GM08714 (cell line): ENCODE results near the gene CACNA1H.

ENCODE experiments used
- H3K4me3 ChIP-seq: fragments of 200-500 bp; sonication (Bioruptor generic); 2 replicates; pipeline ENCODE4 v1.5.1; 2014; ENCODE audit warnings: mild to moderate bottlenecking, low read length, inconsistent platforms
- ZNF274 ChIP-seq: IDR thresholded peaks from 2 replicates; pipeline ENCODE4 v1.6.1; 2012; ENCODE audit warnings: mild to moderate bottlenecking, low read depth, low read length

The CACNA1H gene

DNA sequence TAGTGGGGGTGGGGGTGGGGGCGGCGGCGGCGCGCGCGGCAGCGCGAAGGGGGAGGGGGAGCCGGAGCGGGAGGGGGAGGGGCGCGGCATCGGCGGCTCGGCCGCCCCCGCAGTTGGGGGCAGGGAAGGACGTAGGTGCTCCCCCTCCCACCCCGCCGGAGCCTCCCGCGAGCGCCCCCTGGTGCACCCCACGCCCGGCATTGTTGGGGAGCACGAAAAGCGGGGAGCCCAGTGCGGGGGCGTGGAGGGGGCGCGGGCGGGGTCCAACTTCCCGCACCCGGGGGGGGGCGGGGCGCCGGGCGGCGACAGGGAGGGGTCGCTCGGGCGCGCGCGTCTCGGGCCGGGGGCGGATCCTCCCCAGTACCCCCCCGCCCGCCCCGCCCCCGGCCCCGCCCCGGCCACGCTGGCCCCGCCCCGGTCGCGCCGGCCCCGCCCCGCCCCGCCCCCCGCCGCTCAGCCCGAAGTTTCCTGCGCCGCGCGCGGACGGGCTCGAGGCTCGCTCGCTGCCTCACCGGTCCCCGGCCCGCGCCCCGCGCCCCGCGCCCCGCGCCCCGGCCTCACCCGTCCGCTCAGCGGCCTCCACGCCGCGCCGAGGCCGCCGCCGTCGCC lies at the start of gene CACNA1H:
CACNA1H (plus strand) TSS at position 456 of the 609 bp plus-strand sequence. CDS start 632 bp downstream, outside the sequence.
- TF ChIP-seq ZNF274, result no peak
- no peak within 1 kb of the TSS for H3K4me3 ChIP-seq

DNA sequence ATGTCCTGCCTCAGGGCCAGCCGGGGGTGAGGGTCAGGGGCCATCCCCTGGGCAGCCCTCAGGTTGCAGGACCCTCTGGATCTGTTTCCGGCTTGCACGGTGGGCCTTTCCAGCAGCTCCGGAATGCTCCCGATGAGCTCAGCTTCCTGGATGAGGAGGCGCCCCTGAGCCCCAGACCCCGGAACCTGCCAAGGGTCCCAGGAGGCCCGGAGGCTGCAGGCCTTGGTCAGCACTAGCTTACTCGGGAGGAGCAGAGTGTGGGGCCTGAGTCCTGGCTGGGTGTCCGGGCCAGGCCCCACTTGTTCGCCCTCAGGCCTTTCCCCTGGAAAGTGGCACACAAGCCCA lies 49.3 kb upstream of the CACNA1H start:
- TF ChIP-seq ZNF274, result no peak

DNA sequence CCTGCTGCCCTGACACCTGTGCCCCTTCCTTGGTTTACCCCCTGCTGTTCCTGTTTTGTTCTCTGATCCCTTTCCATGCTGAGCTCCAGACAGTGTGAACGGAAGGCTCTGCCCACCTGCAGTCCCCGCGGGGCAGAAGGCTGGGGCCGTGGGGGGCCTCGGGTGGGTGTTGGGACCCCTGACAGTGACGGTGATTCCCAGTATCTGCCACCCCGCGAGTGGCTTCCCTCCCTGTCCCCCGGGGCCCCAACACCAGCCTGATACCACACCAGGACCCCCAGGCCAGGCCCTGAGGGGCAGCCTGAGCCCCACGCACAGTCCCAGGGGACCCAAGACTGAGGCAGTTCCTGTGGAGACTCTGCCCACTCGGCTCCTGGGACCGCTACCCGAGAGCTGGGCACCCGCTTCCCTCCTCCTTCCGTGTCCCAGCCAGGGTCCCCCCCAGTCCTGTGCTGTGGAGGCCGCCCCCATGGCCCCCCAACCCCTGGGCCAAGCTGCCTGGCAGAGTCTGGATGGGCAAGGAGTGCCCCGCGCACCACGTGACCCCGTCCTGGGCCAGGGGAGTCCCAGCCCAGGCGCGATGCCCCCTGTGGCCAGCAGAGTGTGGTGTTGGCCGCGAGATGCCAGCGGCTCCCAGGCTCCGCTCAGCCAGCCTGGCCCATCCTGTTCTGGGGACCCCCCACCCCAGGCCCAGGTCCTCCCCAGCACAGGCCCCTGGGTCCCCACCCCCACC lies 46.9 kb upstream of the CACNA1H start:
- no peak overlapping the region for H3K4me3 ChIP-seq
- no peak for TF ChIP-seq ZNF274

More for the DNA sequence above, 49.3 kb upstream of the CACNA1H start:
- H3K4me3 ChIP-seq, result no peak overlapping the region

DNA sequence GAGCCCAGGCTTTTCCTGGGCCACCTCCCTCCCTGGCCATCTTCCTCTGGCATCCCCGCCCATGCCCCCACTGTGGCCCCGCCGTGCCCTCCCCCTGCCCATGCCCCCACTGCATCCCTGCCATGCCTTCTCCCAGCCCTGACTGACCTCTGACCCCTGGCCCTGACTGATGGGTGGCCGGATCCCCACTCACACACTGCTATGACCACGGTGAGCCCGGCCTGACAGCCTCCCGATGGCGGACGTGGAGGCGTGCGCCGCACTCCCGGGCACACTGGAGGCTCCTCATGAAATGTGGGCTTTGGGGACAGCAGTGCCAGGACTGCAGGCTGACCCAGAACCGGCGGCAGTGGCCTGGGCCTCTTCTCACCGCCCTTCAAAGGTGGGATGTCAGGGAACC lies 46.2 kb upstream of the CACNA1H start:
- H3K4me3 ChIP-seq, result no peak overlapping the region
- TF ChIP-seq ZNF274, result no peak

DNA sequence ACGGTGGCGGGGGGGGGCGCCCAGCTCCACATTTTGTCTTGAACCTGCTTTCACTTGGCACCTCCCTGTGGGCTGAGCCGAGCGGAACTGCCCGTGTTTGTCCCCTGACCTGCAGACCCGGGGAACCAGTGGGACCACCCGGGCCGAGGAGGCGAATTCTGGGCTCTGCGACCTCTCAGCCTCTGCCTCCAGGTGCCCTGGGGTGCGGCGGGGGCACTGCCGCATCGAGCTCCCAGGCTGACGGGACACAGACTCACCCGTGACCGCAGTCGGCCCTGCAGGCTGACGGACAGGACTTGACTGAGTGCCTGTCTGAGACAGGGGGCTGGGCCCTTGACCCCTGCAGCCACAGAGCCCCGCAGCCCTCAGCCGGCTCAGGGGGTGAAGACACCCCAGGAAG lies 45.8 kb upstream of the CACNA1H start:
- TF ChIP-seq ZNF274, result no peak

DNA sequence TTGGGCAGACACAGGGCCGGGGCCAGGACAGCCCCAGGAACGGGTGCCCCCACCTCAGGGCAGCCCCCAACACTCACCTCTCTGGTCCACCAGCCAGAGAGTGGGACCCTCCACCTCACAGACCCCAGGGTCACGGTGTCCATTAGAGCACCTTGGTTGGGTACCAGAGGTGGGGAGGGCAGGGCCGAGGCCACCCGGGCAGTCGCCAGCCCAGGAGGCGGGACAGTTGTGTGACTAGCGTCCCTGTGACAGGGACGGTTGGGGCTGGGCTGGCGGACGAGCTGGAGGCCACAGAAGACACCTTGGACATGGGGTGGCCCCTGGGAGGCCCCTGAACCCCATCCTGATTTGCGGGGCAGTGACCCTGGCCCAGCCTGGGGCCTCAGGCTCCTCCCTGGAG lies 45.2 kb upstream of the CACNA1H start:
- H3K4me3 ChIP-seq, result no peak overlapping the region
- no peak for TF ChIP-seq ZNF274

More for the DNA sequence above, 45.8 kb upstream of the CACNA1H start:
- no peak overlapping the region for H3K4me3 ChIP-seq

DNA sequence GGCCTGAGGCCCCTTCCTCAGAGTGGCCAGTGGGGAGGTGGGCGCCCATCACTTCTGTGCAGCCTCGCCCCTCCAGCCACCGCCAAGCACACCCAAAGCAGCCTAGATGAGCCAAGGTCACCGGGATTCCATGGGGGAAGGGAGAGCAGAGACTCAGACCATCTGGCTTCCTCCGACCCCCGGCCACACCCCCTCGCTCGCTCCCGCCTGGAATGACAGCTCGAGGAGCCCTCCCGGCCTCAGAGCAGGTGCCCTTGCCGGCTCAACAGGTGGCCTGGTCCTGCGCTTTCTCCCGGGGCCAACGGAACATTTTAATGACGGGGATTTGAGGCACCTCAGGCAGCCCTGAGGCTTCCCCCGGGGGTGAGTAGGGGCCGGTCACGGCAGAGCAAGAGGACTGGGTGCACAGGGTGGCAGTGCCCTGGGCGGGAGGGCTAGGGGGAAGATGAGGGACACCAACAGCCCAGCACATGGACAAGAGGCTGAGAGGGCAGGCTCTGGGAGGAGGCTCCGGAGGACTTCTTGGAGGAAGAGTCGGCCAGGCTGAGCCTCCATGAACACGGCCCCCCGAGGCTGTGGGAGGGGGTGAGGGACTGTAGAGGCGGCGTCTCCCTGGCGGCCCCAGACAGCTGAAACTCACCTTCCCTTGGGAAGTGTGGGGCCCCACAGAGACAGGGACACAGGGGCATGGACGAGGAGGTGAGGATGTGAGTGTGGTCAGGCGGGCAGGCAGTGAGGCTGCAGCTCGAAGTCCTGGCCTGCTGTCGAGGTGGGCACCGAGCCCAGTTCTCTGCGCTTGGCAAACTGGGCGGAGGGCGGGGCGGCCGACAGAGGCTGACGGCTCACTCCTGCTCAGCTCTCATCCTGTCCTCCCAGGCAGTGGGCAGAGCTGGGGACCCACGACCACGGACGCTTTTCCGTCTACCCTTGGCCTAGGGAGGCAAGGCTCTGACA lies 44.3 kb upstream of the CACNA1H start:
- no peak for TF ChIP-seq ZNF274
- H3K4me3 ChIP-seq, result no peak overlapping the region

DNA sequence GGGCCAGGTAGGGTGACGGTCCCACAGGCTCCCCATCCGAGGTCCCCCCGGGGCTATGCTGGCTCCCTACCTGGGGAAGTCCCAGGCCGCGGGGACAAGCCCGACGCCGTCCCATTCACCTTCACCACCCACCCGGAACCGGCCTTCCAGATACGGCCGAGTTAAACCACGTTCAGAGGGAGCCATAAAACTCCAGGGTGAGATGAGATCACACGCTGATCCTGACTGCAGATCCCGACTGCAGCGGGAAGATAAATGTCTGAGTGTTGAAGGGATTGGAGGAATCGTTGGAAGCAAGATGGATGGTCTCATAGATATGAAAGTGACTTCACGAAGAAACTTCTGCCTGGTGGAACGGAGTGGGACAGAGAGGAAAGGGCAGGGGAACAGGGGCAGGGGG lies 43.3 kb upstream of the CACNA1H start:
- no peak for TF ChIP-seq ZNF274
- H3K4me3 ChIP-seq, result no peak overlapping the region

DNA sequence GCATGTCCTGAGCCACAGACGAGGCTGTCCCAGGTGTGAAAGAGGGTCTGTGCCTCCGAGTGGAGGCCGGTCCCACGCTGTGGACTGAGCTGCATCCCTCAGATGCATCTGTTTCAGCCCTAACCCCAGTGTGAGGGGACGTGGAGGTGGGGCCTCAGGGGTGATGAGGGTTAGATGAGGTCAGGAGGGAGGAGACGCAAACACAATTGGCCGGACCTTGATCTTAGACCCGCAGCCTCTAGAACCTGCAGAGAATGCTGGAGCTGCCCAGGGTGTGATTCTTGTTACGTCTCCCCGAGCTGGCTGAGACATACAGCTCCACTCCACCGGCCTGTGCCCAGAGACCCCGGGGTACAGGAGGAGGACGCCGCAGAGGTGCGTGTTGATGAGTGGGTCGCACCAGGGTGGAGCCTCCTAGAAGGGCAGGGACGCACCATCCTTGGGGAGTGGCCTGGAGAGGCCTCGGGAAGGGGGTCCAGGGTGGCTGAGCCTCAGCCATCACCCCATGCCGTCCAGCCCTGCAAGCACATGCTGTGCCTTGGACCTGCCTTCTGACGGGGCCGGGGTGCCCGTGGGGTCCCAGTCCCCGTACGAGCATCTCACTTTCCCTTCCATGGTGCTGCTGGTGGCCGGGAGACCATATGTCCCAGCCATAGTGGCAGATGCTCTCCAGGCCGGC lies 40.3 kb upstream of the CACNA1H start:
- no peak for TF ChIP-seq ZNF274
- no peak overlapping the region for H3K4me3 ChIP-seq

DNA sequence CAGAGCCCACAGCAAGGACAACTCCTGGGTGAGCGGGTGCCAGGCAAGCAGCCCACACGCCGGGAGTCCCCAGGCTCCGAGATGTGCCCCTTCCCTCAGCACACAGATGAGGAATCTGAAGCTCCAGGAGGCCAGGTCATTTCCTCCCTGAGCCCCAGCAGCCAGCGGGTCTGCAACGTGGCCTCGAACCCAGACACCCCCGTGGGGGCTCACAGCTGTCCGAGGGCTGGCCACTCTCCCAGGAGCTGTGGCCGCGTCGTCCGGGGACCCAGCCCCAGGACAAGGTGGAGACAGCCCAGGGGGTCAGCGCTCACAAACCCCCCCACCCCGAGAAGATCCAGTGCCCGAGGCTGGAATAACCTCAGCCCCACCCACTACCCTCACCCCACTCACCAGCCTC lies 39.4 kb upstream of the CACNA1H start:
- no peak overlapping the region for H3K4me3 ChIP-seq
- no peak for TF ChIP-seq ZNF274

DNA sequence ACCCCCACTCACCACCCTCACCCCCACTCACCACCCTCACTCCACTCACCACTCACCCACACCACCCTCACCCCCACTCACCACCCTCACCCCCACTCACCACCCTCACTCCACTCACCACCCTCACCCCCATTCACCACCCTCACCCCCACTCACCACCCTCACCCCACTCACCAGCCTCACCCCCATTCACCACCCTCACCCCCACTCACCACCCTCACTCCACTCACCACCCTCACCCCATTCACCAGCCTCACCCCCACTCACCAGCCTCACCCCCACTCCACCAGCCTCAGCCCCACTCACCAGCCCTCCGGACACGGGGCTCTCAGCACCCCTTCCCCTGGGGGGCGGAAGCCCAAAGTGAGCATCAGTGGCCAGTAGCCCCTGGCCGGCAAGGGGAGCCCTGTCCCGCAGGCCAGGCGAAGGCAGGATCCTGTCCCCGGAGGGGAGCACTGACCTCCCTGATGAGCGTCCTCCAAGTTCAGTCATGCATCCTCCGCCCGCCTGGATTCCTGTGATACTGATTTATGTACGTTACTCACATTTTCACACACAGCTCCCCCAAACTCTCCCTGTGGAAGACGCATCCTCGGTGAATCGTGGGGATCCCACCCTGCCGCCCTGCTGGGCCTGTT lies 38.9 kb upstream of the CACNA1H start:
- no peak for TF ChIP-seq ZNF274
- H3K4me3 ChIP-seq, result no peak overlapping the region

DNA sequence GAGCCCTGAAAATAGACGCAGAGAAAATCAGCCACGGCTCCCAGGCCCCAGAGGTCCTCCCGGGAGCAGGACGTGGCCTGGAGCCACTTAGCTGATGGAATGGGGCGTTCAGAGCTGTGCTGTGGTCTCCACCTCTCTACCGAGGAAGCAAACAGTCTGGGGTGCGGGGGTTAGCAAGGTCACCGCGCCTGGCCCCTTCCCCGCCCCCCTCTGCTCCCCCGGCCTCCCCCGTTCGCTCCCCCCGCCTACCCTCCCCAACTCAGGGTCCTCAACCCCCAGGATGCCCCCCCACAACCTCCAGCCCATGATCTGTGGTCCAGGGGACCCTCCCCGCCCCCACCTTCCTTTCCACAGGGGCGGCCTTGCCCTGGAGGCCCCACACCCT lies 36.2 kb upstream of the CACNA1H start:
- no peak overlapping the region for H3K4me3 ChIP-seq
- TF ChIP-seq ZNF274, result no peak

DNA sequence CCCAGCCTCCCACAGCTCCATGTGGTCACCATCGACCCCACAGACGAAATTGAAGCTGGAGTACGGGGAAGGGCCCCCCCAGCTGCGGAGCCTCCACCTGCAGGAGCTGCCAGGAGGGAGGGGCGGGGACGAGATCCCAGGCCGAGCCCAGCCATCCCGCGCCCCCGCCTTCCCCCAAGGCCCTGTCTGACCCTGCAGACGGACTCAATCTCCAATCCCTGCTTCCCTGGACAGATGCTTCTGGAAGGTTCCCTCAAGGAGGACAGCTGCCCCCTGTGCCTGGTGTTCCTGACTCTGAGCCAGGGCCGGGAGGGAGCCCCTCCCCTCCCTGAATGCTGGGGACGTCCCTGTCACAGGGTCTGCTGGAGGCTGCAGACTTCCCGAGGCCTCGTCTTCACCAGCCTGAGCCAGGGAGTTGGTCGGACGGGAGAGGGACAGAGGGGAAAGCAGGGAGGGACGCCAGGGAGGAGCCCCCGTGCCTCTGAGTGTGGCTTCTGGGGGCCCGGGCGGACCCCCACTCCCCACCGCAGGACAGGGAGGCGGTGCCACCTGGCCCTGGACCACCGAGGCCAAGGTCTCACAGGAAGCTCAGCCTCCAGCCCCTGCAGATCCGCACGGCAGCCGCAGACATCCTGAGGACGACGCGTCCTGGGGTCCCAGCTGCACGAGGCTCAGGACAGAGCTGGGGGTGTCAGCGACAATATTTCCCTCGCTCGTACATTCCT lies 35.6 kb upstream of the CACNA1H start:
- TF ChIP-seq ZNF274, result no peak
- no peak overlapping the region for H3K4me3 ChIP-seq

DNA sequence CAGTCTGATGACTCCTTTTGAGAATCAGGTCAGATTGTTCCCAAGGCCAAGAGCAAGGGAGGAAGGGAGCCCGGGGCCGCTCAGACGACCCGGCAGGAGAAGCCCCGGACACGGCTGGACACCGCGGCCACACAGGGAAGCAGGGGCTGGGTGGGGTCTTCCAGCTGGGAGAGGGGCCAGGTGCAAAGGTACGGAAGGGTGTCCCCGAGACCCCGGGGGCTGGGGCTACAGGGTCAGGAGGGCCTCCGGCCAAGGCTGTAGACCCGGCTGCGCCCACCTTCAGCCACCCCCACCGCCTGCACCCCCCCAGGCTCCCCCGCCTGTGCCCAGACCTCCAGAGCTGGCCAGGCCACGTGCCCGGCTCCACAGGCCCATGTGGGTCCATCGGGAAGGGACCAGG lies 35.0 kb upstream of the CACNA1H start:
- H3K4me3 ChIP-seq, result no peak overlapping the region
- no peak for TF ChIP-seq ZNF274
